LNCaP clone FGC (cell line): ENCODE data around the gene CTSW.
"Not testable (repeated sequence)": the region's sequence is repeated elsewhere in the genome, so short reads cannot be mapped to it uniquely, and the experiment has no call there.

Experiments
- DNase-seq: peaks from one replicate; pipeline ENCODE4 v3.0.0-alpha.2; 2011; ENCODE audit warnings: low read depth
- H3K4me3 ChIP-seq: 2 replicates; pipeline ENCODE4 v1.5.1; 2011; ENCODE audit warnings: mild to moderate bottlenecking, low read depth, low read length, control low read depth
- TF ChIP-seq, protein P1 (sequence below): IDR thresholded peaks from 2 replicates; pipeline ENCODE4 v1.5.1; 2012; ENCODE audit warnings: mild to moderate bottlenecking; ENCODE audit not compliant: control insufficient read depth, insufficient read depth; ENCODE audit errors: extremely low read depth

Gene CTSW

GRCh38 chr11:65847746-65848145, 31.9 kb upstream of the CTSW start:
- DNase-seq, result no peak
- TF ChIP-seq, protein P1, sequence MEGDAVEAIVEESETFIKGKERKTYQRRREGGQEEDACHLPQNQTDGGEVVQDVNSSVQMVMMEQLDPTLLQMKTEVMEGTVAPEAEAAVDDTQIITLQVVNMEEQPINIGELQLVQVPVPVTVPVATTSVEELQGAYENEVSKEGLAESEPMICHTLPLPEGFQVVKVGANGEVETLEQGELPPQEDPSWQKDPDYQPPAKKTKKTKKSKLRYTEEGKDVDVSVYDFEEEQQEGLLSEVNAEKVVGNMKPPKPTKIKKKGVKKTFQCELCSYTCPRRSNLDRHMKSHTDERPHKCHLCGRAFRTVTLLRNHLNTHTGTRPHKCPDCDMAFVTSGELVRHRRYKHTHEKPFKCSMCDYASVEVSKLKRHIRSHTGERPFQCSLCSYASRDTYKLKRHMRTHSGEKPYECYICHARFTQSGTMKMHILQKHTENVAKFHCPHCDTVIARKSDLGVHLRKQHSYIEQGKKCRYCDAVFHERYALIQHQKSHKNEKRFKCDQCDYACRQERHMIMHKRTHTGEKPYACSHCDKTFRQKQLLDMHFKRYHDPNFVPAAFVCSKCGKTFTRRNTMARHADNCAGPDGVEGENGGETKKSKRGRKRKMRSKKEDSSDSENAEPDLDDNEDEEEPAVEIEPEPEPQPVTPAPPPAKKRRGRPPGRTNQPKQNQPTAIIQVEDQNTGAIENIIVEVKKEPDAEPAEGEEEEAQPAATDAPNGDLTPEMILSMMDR, result no peak

GRCh38 chr11:65848693-65849092, 30.9 kb upstream of the CTSW start:
- not testable (repeated sequence) for DNase-seq, H3K4me3 ChIP-seq

More at GRCh38 chr11:65847746-65848145, 31.9 kb upstream of the CTSW start:
- no peak overlapping the region for H3K4me3 ChIP-seq

DNA sequence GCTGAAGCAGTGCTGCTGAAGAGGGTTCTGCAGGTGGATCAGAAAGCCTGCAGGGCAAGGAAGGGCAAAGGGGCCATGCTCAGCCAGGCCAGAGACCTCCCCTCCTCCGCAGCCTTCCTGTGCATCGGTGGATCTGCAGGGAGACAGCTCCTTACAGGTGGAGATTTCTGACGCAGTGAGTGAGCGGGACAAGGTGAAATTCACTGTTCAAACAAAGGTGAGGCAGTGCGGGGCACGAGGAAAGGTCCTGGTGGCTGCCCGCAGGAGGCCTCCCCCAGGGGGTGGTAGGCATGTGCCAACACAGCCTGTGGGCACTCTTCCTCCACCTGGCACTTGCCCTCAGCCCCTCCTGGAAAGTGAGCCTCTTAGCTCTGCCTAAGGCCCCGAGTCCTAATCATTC, 30.3 kb upstream of the CTSW start:
- DNase-seq, result no peak
- H3K4me3 ChIP-seq, result no peak overlapping the region
- TF ChIP-seq, protein P1, result no peak

DNA sequence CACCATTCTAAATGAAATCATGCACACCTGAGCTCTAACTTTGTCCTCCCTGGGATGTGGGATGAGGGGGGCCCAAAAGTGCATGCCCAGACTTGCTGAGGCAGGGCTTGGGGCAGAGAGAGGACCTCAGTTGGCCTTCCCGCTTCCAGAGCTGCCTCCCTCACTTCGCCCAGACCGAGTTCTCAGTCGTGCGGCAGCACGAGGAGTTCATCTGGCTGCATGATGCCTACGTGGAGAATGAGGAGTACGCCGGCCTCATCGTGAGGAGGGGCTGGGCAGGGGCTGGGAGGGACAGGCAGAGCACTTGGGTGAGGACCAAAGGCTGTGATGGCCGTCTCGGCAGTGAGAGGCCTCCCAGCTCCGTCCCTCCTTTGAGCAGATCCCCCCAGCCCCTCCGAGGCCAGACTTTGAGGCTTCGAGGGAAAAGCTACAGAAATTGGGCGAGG, 29.8 kb upstream of the CTSW start:
- H3K4me3 ChIP-seq, result no peak overlapping the region
- TF ChIP-seq, protein P1, result no peak
- DNase-seq, result no peak

- no peak for DNase-seq
- TF ChIP-seq, protein P1, result no peak
- no peak overlapping the region for H3K4me3 ChIP-seq
These were observed 29.2 kb upstream of the CTSW start for GRCh38 chr11:65850217-65851082.

- TF ChIP-seq, protein P1, result no peak
- DNase-seq, result no peak
- no peak overlapping the region for H3K4me3 ChIP-seq
These were observed 28.5 kb upstream of the CTSW start for GRCh38 chr11:65851083-65851579.

DNA sequence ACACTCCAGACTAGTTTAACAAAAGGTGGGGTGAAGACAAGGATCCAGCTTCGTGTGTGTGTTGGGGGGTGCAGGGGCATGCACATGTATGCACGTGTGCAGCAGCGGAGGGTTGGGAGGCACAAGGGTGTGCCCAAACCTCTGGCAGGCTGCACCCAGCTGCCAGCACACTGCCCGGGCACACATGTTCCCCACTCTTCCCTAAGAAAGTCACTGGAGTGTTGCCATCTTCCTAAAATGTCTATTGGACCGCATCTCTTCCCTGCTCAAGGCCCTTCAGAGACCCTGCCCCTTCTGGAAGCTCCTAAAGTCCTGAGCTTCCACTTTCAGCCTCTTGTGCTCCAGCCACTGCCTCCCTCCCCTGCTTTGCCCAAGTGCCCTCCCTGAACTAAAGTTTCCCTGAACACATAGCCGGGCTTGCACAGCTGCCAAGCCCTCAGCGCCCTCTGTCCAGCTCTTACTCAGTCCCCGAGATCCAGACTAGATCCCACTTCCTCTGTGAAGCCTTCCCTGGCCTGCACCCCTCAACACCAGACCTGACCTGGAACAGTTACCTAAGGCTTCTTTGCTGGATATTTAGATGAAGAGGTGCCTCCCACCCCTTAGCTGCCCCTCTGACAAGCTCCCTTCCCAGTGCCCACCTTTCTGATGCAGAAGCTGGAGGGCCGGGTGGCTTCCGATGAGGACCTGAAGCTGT, 27.7 kb upstream of the CTSW start:
- no peak for DNase-seq
- TF ChIP-seq, protein P1, result no peak
- H3K4me3 ChIP-seq, result no peak overlapping the region
